ENCODE results near the gene CNOT6.

The CNOT6 gene

DNA sequence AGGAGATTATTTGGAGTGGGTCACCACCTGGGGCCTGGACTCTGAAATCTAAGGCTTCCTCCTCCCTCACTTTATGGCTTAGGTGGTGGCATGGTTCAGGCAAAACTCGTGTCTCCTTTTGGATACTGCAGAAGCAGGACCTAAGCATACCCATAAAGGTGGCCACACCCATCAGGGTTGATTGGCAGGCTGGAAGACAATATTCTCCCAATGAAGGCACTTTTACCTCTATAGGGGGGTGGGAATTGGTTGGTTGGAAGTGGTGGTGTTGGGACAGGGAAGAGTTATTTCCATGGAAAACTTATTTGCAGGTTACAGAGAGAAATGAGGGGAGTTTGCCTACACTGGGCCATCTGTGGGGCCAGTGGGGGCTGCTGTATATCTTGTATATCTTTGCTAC, 39.7 kb downstream of the CNOT6 start:
- TF ChIP-seq, protein P1, sequence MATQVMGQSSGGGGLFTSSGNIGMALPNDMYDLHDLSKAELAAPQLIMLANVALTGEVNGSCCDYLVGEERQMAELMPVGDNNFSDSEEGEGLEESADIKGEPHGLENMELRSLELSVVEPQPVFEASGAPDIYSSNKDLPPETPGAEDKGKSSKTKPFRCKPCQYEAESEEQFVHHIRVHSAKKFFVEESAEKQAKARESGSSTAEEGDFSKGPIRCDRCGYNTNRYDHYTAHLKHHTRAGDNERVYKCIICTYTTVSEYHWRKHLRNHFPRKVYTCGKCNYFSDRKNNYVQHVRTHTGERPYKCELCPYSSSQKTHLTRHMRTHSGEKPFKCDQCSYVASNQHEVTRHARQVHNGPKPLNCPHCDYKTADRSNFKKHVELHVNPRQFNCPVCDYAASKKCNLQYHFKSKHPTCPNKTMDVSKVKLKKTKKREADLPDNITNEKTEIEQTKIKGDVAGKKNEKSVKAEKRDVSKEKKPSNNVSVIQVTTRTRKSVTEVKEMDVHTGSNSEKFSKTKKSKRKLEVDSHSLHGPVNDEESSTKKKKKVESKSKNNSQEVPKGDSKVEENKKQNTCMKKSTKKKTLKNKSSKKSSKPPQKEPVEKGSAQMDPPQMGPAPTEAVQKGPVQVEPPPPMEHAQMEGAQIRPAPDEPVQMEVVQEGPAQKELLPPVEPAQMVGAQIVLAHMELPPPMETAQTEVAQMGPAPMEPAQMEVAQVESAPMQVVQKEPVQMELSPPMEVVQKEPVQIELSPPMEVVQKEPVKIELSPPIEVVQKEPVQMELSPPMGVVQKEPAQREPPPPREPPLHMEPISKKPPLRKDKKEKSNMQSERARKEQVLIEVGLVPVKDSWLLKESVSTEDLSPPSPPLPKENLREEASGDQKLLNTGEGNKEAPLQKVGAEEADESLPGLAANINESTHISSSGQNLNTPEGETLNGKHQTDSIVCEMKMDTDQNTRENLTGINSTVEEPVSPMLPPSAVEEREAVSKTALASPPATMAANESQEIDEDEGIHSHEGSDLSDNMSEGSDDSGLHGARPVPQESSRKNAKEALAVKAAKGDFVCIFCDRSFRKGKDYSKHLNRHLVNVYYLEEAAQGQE (IDR thresholded peaks at IDR 0.05; ENCODE audit: insufficient read depth in 1 of 2, low read depth in 2 of 2, low read length in 2 of 2), result no peak
- no peak for TF ChIP-seq TAF1 (IDR thresholded peaks at IDR 0.05; ENCODE audit: borderline replicate concordance, insufficient read depth, low read length)
- TF ChIP-seq FOXP2 (optimal IDR thresholded peaks at IDR 0.05; ENCODE audit: borderline replicate concordance, extremely low read depth, extremely low read length, insufficient read depth), result no peak
- TF ChIP-seq SIN3A (IDR thresholded peaks at IDR 0.05; ENCODE audit: borderline replicate concordance, insufficient read depth, low read length), result no peak

DNA sequence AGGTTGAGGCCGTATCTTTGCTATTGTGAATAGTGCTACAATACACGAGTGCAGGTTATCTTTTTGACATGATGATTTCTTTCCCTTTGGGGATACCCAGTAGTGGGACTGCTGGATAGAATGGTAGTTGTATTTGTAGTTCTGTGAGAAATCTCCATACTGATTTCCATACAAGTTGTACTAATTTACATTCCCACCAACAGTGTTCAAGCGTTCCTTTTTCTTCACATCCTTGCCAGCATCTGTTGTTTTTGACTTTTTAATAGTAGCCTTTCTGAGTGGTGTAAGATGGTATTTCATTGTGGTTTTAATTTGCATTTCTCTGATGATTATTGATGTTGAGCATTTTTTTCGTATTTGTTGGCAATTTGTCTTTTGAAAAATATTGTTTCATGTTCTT, 41.4 kb downstream of the CNOT6 start:
- TF ChIP-seq TAF1 (IDR thresholded peaks at IDR 0.05; ENCODE audit: borderline replicate concordance, insufficient read depth, low read length) (no peak), SIN3A (IDR thresholded peaks at IDR 0.05; ENCODE audit: borderline replicate concordance, insufficient read depth, low read length) (no peak), FOXP2 (optimal IDR thresholded peaks at IDR 0.05; ENCODE audit: borderline replicate concordance, extremely low read depth, extremely low read length, insufficient read depth) (no peak), POLR2AphosphoS5 (IDR thresholded peaks at IDR 0.05; ENCODE audit: low read depth, low read length) (no peak)
- TF ChIP-seq, protein P1 (IDR thresholded peaks at IDR 0.05; ENCODE audit: insufficient read depth in 1 of 2, low read depth in 2 of 2, low read length in 2 of 2), result no peak

DNA sequence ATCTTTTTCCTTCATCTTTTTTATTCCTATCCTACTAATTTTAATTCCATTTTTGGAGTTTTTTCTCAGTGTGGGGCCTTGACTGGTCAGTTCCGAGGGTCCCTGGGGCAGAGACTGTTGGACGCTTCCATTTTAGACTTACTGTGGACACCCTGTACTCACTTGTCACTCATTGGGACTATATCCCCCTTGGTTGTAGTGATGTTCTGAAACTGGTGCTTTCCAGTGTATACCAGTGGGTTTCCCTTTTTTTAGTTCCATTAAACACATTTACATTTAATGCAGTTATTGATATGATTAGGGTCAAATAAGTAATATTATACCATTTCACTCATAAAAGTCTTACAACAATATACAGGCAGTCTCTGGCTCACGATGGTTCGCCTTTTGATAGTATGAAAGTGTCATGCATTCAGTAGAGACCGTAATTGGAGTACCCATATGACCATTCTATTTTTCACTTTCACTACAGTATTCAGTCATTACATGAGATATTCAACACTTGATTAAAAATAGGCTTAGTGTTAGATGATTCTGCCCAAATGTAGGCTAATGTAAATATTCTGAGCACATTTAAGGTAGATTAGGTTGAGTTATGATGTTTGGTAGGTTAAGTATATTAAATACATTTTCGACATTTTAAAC, 46.0 kb downstream of the CNOT6 start:
- no peak for TF ChIP-seq TAF1 (IDR thresholded peaks at IDR 0.05; ENCODE audit: borderline replicate concordance, insufficient read depth, low read length)
- no peak for TF ChIP-seq FOXP2 (optimal IDR thresholded peaks at IDR 0.05; ENCODE audit: borderline replicate concordance, extremely low read depth, extremely low read length, insufficient read depth)
- TF ChIP-seq POLR2AphosphoS5 (IDR thresholded peaks at IDR 0.05; ENCODE audit: low read depth, low read length), result no peak
- TF ChIP-seq SIN3A (IDR thresholded peaks at IDR 0.05; ENCODE audit: borderline replicate concordance, insufficient read depth, low read length), result no peak
- TF ChIP-seq, protein P1 (IDR thresholded peaks at IDR 0.05; ENCODE audit: insufficient read depth in 1 of 2, low read depth in 2 of 2, low read length in 2 of 2), result no peak

DNA sequence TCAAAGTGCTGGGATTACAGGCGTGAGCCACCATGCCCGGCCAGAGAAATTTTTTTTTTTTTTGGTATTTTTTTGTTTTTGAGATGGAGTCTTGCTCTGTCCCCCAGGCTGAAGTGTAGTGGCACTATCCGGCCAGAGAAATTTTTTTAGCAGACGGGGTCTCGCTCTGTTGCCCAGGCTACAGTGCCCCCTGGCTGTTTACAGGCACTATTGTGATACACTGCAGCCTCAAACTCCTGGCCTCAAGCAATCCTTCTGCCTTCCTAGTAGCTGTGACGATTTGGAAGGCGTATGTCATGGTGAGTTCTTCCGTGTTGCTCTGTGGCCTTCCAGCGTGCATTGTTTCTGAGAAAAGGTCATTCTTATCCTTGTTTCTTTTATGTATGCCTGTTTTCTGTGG, 47.5 kb downstream of the CNOT6 start:
- no peak for TF ChIP-seq TAF1 (IDR thresholded peaks at IDR 0.05; ENCODE audit: borderline replicate concordance, insufficient read depth, low read length)
- TF ChIP-seq, protein P1 (IDR thresholded peaks at IDR 0.05; ENCODE audit: insufficient read depth in 1 of 2, low read depth in 2 of 2, low read length in 2 of 2), result no peak

DNA sequence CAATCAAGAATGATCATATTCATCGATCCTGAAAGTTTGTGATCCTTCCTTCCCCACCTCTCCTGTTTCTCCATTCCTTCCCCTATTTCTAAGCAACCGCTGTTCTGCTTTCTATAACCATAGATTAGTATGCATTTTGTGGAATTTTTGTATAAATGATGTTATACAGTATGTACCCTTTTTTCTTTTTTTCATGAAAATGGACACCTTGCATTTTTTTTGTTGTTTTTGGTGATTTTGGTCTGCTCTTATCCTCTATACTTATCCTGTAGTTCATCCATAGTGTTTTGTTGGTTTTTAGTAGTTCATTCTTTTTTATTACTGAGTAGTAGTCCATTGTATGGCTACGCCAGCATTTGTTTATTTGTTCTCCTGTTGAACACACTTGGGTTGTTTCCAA, 51.1 kb downstream of the CNOT6 start:
- TF ChIP-seq SIN3A (IDR thresholded peaks at IDR 0.05; ENCODE audit: borderline replicate concordance, insufficient read depth, low read length) (no peak), TAF1 (IDR thresholded peaks at IDR 0.05; ENCODE audit: borderline replicate concordance, insufficient read depth, low read length) (no peak), FOXP2 (optimal IDR thresholded peaks at IDR 0.05; ENCODE audit: borderline replicate concordance, extremely low read depth, extremely low read length, insufficient read depth) (no peak), POLR2AphosphoS5 (IDR thresholded peaks at IDR 0.05; ENCODE audit: low read depth, low read length) (no peak)
- TF ChIP-seq, protein P1 (IDR thresholded peaks at IDR 0.05; ENCODE audit: insufficient read depth in 1 of 2, low read depth in 2 of 2, low read length in 2 of 2), result no peak
